ENCODE data around the gene CIP2A.

CIP2A gene

DNA sequence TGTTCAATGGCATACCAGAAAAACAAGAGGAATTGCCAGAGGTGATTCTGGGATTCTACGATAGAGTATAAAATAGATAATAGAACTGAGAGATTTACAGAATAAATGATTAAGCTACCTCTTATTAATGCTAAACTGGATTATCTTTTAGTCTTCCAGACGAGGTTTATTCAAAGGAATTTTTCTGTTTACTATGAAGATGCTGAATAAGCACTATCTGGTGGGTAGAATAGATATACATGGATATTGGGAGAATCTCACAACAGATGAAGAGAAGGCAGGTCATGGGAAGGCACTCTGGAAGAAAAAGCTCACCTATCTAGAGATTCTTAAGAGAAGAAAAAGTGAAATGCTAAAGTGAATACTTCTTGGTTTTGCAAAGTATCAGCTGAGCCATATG is 11.2 kb downstream of the CIP2A start:
- Histone ChIP-seq H3K4me2 (ENCODE audit: low read length) (no peak overlapping the region), H3K4me3 (ENCODE audit: low read length) (no peak overlapping the region), H3K27ac (ENCODE audit: low read depth, low read length) (no peak overlapping the region), H3K36me3 (ENCODE audit: control insufficient read depth, low read length) (peaks cover 90% of the 10 kb centered on the region), H3K9me3 (ENCODE audit: control insufficient read depth, insufficient read depth, low read length) (peaks cover 5% of the 10 kb centered on the region; the same call in 1 of the 2 replicates), H3K4me1 (ENCODE audit: control insufficient read depth, low read length) (no peaks in the 10 kb centered on the region), H4K20me1 (ENCODE audit: control insufficient read depth, insufficient read depth, low read depth, low read length) (no peaks in the 10 kb centered on the region), H3F3A (ENCODE audit: control insufficient read depth, insufficient read depth) (peaks cover 7% of the 10 kb centered on the region; the same call in 1 of the 2 replicates), H3K79me2 (ENCODE audit: control insufficient read depth, low read length) (peaks cover 7% of the 10 kb centered on the region), H3K27me3 (ENCODE audit: control insufficient read depth, low read length) (no peaks in the 10 kb centered on the region), H3K9me2 (replicated peaks; ENCODE audit: control insufficient read depth, low read length) (no peaks in the 10 kb centered on the region)
- TF ChIP-seq, protein P1, sequence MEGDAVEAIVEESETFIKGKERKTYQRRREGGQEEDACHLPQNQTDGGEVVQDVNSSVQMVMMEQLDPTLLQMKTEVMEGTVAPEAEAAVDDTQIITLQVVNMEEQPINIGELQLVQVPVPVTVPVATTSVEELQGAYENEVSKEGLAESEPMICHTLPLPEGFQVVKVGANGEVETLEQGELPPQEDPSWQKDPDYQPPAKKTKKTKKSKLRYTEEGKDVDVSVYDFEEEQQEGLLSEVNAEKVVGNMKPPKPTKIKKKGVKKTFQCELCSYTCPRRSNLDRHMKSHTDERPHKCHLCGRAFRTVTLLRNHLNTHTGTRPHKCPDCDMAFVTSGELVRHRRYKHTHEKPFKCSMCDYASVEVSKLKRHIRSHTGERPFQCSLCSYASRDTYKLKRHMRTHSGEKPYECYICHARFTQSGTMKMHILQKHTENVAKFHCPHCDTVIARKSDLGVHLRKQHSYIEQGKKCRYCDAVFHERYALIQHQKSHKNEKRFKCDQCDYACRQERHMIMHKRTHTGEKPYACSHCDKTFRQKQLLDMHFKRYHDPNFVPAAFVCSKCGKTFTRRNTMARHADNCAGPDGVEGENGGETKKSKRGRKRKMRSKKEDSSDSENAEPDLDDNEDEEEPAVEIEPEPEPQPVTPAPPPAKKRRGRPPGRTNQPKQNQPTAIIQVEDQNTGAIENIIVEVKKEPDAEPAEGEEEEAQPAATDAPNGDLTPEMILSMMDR (IDR thresholded peaks at IDR 0.05; ENCODE audit: low read depth, low read length, poor library complexity, severe bottlenecking), result no peak
- no peak for TF ChIP-seq EZH2phosphoT487 (IDR thresholded peaks at IDR 0.05; ENCODE audit: borderline replicate concordance, low read length)

DNA sequence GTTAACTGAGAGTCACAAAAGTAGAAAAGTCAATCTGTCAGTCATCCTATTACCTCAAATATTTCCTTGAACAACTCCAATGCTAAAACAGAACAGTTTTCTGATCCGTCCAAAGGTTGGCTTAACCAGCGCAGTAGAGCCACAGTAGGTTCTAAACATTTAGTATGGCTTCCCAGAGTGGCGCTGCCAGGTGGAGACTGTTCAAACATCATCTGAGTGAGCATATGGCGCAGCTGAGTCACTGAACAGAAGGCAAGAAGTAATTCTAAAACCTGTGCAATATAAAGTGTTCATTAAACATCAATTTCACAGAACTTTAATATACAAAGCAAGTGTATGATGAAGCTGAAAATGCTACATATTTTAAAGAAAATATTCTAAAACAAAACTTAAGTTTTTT is 19.9 kb downstream of the CIP2A start:
- Histone ChIP-seq H3K9me3 (ENCODE audit: control insufficient read depth, insufficient read depth, low read length) (peaks cover 1% of the 10 kb centered on the region; the same call in 1 of the 2 replicates), H3K27me3 (ENCODE audit: control insufficient read depth, low read length) (no peaks in the 10 kb centered on the region), H3K4me2 (ENCODE audit: low read length) (no peak overlapping the region), H3K4me3 (ENCODE audit: low read length) (no peak overlapping the region), H3K9me2 (replicated peaks; ENCODE audit: control insufficient read depth, low read length) (no peaks in the 10 kb centered on the region), H3K79me2 (ENCODE audit: control insufficient read depth, low read length) (no peaks in the 10 kb centered on the region), H4K20me1 (ENCODE audit: control insufficient read depth, insufficient read depth, low read depth, low read length) (no peaks in the 10 kb centered on the region), H3K27ac (ENCODE audit: low read depth, low read length) (no peak overlapping the region), H3K36me3 (ENCODE audit: control insufficient read depth, low read length) (peaks cover 88% of the 10 kb centered on the region), H3K4me1 (ENCODE audit: control insufficient read depth, low read length) (no peaks in the 10 kb centered on the region), H3F3A (ENCODE audit: control insufficient read depth, insufficient read depth) (peaks cover 3% of the 10 kb centered on the region; the same call in 1 of the 2 replicates)
- no peak for TF ChIP-seq EZH2phosphoT487 (IDR thresholded peaks at IDR 0.05; ENCODE audit: borderline replicate concordance, low read length)
- TF ChIP-seq, protein P1 (IDR thresholded peaks at IDR 0.05; ENCODE audit: low read depth, low read length, poor library complexity, severe bottlenecking), result no peak

DNA sequence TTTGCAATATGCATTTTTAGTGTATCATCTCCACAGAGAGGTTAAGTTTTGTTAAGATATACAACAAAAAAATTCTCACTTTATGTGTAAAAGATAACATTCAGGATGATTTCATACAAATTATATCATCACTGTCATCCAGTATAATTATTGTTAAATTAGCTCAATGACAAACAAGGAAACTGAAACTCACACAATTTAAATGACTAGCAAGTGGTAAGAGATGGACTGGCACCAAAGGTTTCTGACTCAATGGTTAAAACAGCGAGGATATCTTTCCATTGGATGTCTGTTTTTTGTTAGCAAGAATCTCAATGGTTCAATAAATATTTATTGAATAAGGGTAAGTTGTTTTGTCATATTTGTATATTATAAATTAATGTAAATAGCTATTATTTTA is 22.6 kb downstream of the CIP2A start:
- Histone ChIP-seq H3F3A (ENCODE audit: control insufficient read depth, insufficient read depth) (peaks cover 3% of the 10 kb centered on the region; the same call in 1 of the 2 replicates), H3K4me3 (ENCODE audit: low read length) (no peak overlapping the region), H3K4me2 (ENCODE audit: low read length) (no peak overlapping the region), H3K79me2 (ENCODE audit: control insufficient read depth, low read length) (no peaks in the 10 kb centered on the region), H3K9me2 (replicated peaks; ENCODE audit: control insufficient read depth, low read length) (no peaks in the 10 kb centered on the region), H3K36me3 (ENCODE audit: control insufficient read depth, low read length) (peaks cover 87% of the 10 kb centered on the region), H3K9me3 (ENCODE audit: control insufficient read depth, insufficient read depth, low read length) (no peaks in the 10 kb centered on the region), H3K27me3 (ENCODE audit: control insufficient read depth, low read length) (no peaks in the 10 kb centered on the region), H3K4me1 (ENCODE audit: control insufficient read depth, low read length) (no peaks in the 10 kb centered on the region), H3K27ac (ENCODE audit: low read depth, low read length) (no peak overlapping the region), H4K20me1 (ENCODE audit: control insufficient read depth, insufficient read depth, low read depth, low read length) (no peaks in the 10 kb centered on the region)
- TF ChIP-seq, protein P1 (IDR thresholded peaks at IDR 0.05; ENCODE audit: low read depth, low read length, poor library complexity, severe bottlenecking), result no peak
- no peak for TF ChIP-seq EZH2phosphoT487 (IDR thresholded peaks at IDR 0.05; ENCODE audit: borderline replicate concordance, low read length)
